H1 (cell line): ENCODE measurements around the gene HERC4. TPM values are rescaled to one million over a fixed set of nuclear protein-coding genes. Genes with fewer than 3 reads are reported as not detected.

Experiments
- CTCF ChIA-PET: fragments of 300-600 bp; sonication (Branson Sonifier 250); formaldehyde crosslinking; loops from one replicate; lab custom pipeline; 2021; ENCODE audit not compliant: partially characterized antibody; lab: Charles Lee
- POLR2A ChIA-PET: fragments of 300-600 bp; sonication (Branson Sonifier 250); formaldehyde crosslinking; loops from one replicate; lab custom pipeline; 2021; ENCODE audit warnings: inconsistent platforms; ENCODE audit not compliant: partially characterized antibody; lab: Charles Lee
- DNase-seq, 2 experiments: peaks; one replicate each; pipeline versions ENCODE4 v3.0.0 to v3.0.0-alpha.2; 2010 to 2022; ENCODE audit warnings: low spot score in 2 of 2, low read depth in 1 of 2, mixed read lengths in 1 of 2
- FAIRE-seq: peaks from 2 replicates; lab custom pipeline; 2011; peaks lifted over from hg19 to GRCh38; lab: Jason Lieb, UNC
- H2AFZ ChIP-seq: 2 replicates; pipeline ENCODE4 v1.8.1; 2012; ENCODE audit warnings: low read length, inconsistent platforms
- H2AK5ac ChIP-seq: 2 replicates; pipeline ENCODE4 v1.6.1; 2013; ENCODE audit warnings: low read depth, low read length
- H2BK120ac ChIP-seq: replicated peaks from 2 replicates; pipeline ENCODE3; 2013; ENCODE audit warnings: low read depth, low read length, inconsistent platforms
- H2BK12ac ChIP-seq: 2 replicates; pipeline ENCODE4 v1.6.1; 2013; ENCODE audit warnings: low read depth, low read length
- H2BK15ac ChIP-seq: 2 replicates; pipeline ENCODE4 v1.6.1; 2013; ENCODE audit warnings: low read length
- H2BK20ac ChIP-seq: 2 replicates; pipeline ENCODE4 v1.6.1; 2013; ENCODE audit warnings: low read length
- H2BK5ac ChIP-seq: 2 replicates; pipeline ENCODE4 v1.6.1; 2013; ENCODE audit warnings: low read depth, low read length
- H3K14ac ChIP-seq: 2 replicates; pipeline ENCODE4 v1.6.1; 2013; ENCODE audit warnings: inconsistent platforms; ENCODE audit not compliant: insufficient read length
- H3K18ac ChIP-seq: 2 replicates; pipeline ENCODE4 v1.6.1; 2013; ENCODE audit warnings: low read length; ENCODE audit errors: extremely low read depth
- H3K23ac ChIP-seq: 2 replicates; pipeline ENCODE4 v1.6.1; 2013; ENCODE audit warnings: inconsistent platforms; ENCODE audit not compliant: insufficient read length
- H3K23me2 ChIP-seq: 2 replicates; pipeline ENCODE4 v1.6.1; 2013; ENCODE audit warnings: low read depth, low read length
- H3K27ac ChIP-seq: 2 replicates; pipeline ENCODE4 v1.6.1; 2011; ENCODE audit warnings: low read depth, low read length, inconsistent platforms
- H3K27me3 ChIP-seq, 4 experiments: replicated peaks in 1 of 4; 1 replicate in 1 of 4; 2 replicates in 3 of 4; pipeline versions ENCODE4 v1.6.1 to v1.8.1; 2011 to 2013; ENCODE audit warnings: low read length in 3 of 4, mild to moderate bottlenecking in 3 of 4, inconsistent platforms in 2 of 4, mixed read lengths in 2 of 4, moderate library complexity in 1 of 4; ENCODE audit not compliant: control insufficient read depth in 3 of 4, insufficient read depth in 3 of 4; ENCODE audit errors: extremely low read depth in 1 of 4
- H3K36me3 ChIP-seq, 4 experiments: 2 replicates each; pipeline versions ENCODE4 v1.6.1 to v1.8.1; 2011 to 2013; ENCODE audit warnings: mild to moderate bottlenecking in 4 of 4, low read length in 3 of 4, moderate library complexity in 2 of 4, control low read depth in 1 of 4, inconsistent platforms in 1 of 4; ENCODE audit not compliant: insufficient read depth in 4 of 4, control insufficient read depth in 2 of 4
- H3K4ac ChIP-seq: replicated peaks from 2 replicates; pipeline ENCODE3; 2013; ENCODE audit warnings: low read length, low read depth, mixed read lengths, inconsistent platforms; ENCODE audit not compliant: insufficient read length
- H3K4me1 ChIP-seq, 4 experiments: replicated peaks in 1 of 4; 1 replicate in 1 of 4; 2 replicates in 3 of 4; pipeline versions ENCODE4 v1.6.1 to v1.8.1; 2011 to 2013; ENCODE audit warnings: low read length in 3 of 4, inconsistent platforms in 2 of 4, mixed read lengths in 1 of 4; ENCODE audit not compliant: insufficient read depth in 4 of 4, control insufficient read depth in 3 of 4
- H3K4me2 ChIP-seq, 2 experiments: 2 replicates each; pipeline versions ENCODE4 v1.6.1 to v1.8.1; 2011 to 2013; ENCODE audit warnings: low read depth in 2 of 2, low read length in 2 of 2, control low read depth in 1 of 2, inconsistent platforms in 1 of 2, mild to moderate bottlenecking in 1 of 2; ENCODE audit not compliant: insufficient read depth in 1 of 2
- H3K4me3 ChIP-seq, 4 experiments: fragments of 200-600, 300-600 bp in 1 of 4; sonication (generic), shearing (Covaris generic), sonication (Bioruptor Twin) in 1 of 4; 2 replicates each; pipeline versions ENCODE4 v1.5.1 to v1.8.1; 2011 to 2016; ENCODE audit warnings: low read length in 4 of 4, low read depth in 3 of 4, control low read depth in 2 of 4, inconsistent platforms in 2 of 4, mild to moderate bottlenecking in 2 of 4, mixed read lengths in 1 of 4, moderate library complexity in 1 of 4; ENCODE audit not compliant: insufficient read depth in 2 of 4; ENCODE audit errors: extremely low read depth in 1 of 4
- H3K56ac ChIP-seq: replicated peaks from 2 replicates; pipeline ENCODE3; 2013; ENCODE audit warnings: low read depth, mild to moderate bottlenecking, mixed read lengths, low read length, inconsistent platforms; ENCODE audit not compliant: insufficient read length
- H3K79me1 ChIP-seq: 2 replicates; pipeline ENCODE4 v1.6.1; 2013; ENCODE audit warnings: low read depth, low read length, control low read depth
- H3K79me2 ChIP-seq, 2 experiments: 2 replicates each; pipeline versions ENCODE4 v1.6.1 to v1.8.1; 2012 to 2013; ENCODE audit warnings: low read length in 2 of 2, mild to moderate bottlenecking in 2 of 2, inconsistent platforms in 1 of 2; ENCODE audit not compliant: insufficient read depth in 2 of 2, control insufficient read depth in 1 of 2
- H3K9ac ChIP-seq, 4 experiments: replicated peaks in 1 of 4; 1 replicate in 1 of 4; 2 replicates in 3 of 4; pipeline versions ENCODE4 v1.6.1 to v1.8.1; 2011 to 2013; ENCODE audit warnings: low read depth in 3 of 4, low read length in 3 of 4, control low read depth in 2 of 4, mild to moderate bottlenecking in 2 of 4, moderate library complexity in 2 of 4, inconsistent platforms in 1 of 4; ENCODE audit errors: extremely low read depth in 1 of 4
- H3K9me3 ChIP-seq, 2 experiments: 2 replicates each; pipeline versions ENCODE4 v1.6.1 to v1.8.1; 2012 to 2013; ENCODE audit warnings: mild to moderate bottlenecking in 2 of 2, moderate library complexity in 2 of 2, control low read depth in 1 of 2, inconsistent platforms in 1 of 2, low read depth in 1 of 2, low read length in 1 of 2, mixed read lengths in 1 of 2; ENCODE audit not compliant: insufficient read depth in 2 of 2
- H4K20me1 ChIP-seq, 2 experiments: replicated peaks in 1 of 2; 2 replicates each; pipeline versions ENCODE3 to v1.8.1; 2011 to 2013; ENCODE audit warnings: inconsistent platforms in 2 of 2, low read length in 2 of 2, mild to moderate bottlenecking in 1 of 2; ENCODE audit not compliant: insufficient read depth in 2 of 2, control insufficient read depth in 1 of 2
- H4K5ac ChIP-seq: 2 replicates; pipeline ENCODE4 v1.6.1; 2013; ENCODE audit warnings: low read length, low read depth, mixed read lengths, inconsistent platforms; ENCODE audit not compliant: insufficient read length
- H4K8ac ChIP-seq: 2 replicates; pipeline ENCODE4 v1.8.0; 2013; ENCODE audit warnings: mild to moderate bottlenecking, moderate library complexity, low read length, inconsistent platforms; ENCODE audit not compliant: insufficient read depth; ENCODE audit errors: extremely low read depth
- H4K91ac ChIP-seq: replicated peaks from 2 replicates; pipeline ENCODE3; 2013; ENCODE audit warnings: low read length, mixed read lengths, inconsistent platforms; ENCODE audit not compliant: insufficient read length
- CHD2 ChIP-seq: IDR thresholded peaks from 2 replicates; pipeline ENCODE4 v1.6.1; 2012; ENCODE audit warnings: low read length, improper control_type of control experiment
- JUND ChIP-seq: IDR thresholded peaks from 2 replicates; pipeline ENCODE4 v1.6.1; 2011; ENCODE audit warnings: mild to moderate bottlenecking, improper control_type of control experiment, low read length
- PHF8 ChIP-seq: fragments of 200-600 bp; sonication (generic); conservative IDR thresholded peaks from 2 replicates; pipeline ENCODE4 v1.7.1; 2012; ENCODE audit warnings: low read depth, mild to moderate bottlenecking, inconsistent platforms, low read length, moderate library complexity
- POLR2A ChIP-seq, 2 experiments: IDR thresholded peaks; 1 replicate in 1 of 2; 2 replicates in 1 of 2; pipeline ENCODE4 v1.6.1; 2011; ENCODE audit warnings: low read depth in 2 of 2, low read length in 2 of 2, mild to moderate bottlenecking in 2 of 2; ENCODE audit errors: control extremely low read depth in 1 of 2
- SAP30 ChIP-seq: fragments of 300-600 bp; sonication (generic); IDR thresholded peaks from 2 replicates; pipeline ENCODE4 v1.7.1; 2012; ENCODE audit warnings: low read length, moderate library complexity, mild to moderate bottlenecking, inconsistent platforms; ENCODE audit not compliant: insufficient read depth, insufficient replicate concordance
- SIN3A ChIP-seq, 2 experiments: IDR thresholded peaks in 1 of 2; conservative IDR thresholded peaks in 1 of 2; 2 replicates each; pipeline ENCODE4 v1.6.1; 2011 to 2012; ENCODE audit warnings: low read length in 2 of 2, improper control_type of control experiment in 1 of 2, low read depth in 1 of 2, mild to moderate bottlenecking in 1 of 2
- SP2 ChIP-seq: IDR thresholded peaks from 2 replicates; pipeline ENCODE4 v1.6.1; 2012; ENCODE audit warnings: mild to moderate bottlenecking, low read length, inconsistent platforms
- SP4 ChIP-seq: IDR thresholded peaks from 2 replicates; pipeline ENCODE4 v1.6.1; 2012; ENCODE audit warnings: low read length, inconsistent platforms
- TAF1 ChIP-seq: IDR thresholded peaks from 2 replicates; pipeline ENCODE4 v1.6.1; 2011; ENCODE audit warnings: mild to moderate bottlenecking, low read depth, low read length
- USF2 ChIP-seq: IDR thresholded peaks from 2 replicates; pipeline ENCODE4 v1.6.1; 2011; ENCODE audit warnings: low read length, improper control_type of control experiment
- YY1 ChIP-seq: IDR thresholded peaks from 2 replicates; pipeline ENCODE4 v1.6.1; 2011; ENCODE audit warnings: low read depth, mild to moderate bottlenecking, low read length
- polyA plus RNA-seq, 7 experiments: library from polyadenylated mRNA; depleted of rRNA in 3 of 7; stranded (reverse) in 5 of 7; unstranded in 2 of 7; fragments of >200 nt in 5 of 7; fragments of 200-250 nt in 2 of 7; gene quantifications; 1 replicate in 5 of 7; 2 replicates in 1 of 7; 4 replicates in 1 of 7; pipeline versions ENCODE4 v1.2.1 to v1.2.3, GENCODE V29; 2011 to 2013; ENCODE audit warnings: missing spikeins in 2 of 7, mixed read lengths in 2 of 7
- total RNA-seq: library from RNA; stranded (reverse); fragmentation: NEBNext Ultra II Directional; extraction: Animal tissue kit (Norgen Biotek cat#: 25700); gene quantifications from 2 replicates; pipeline ENCODE4 v1.2.1, GENCODE V29; 2021

The HERC4 gene
- total and polyA plus RNA-seq, 2 of the 8 experiments (the other 6 are each of a cell fraction or from before 2014, with no cell fraction given), result 7.5 to 44.0 TPM

DNA sequence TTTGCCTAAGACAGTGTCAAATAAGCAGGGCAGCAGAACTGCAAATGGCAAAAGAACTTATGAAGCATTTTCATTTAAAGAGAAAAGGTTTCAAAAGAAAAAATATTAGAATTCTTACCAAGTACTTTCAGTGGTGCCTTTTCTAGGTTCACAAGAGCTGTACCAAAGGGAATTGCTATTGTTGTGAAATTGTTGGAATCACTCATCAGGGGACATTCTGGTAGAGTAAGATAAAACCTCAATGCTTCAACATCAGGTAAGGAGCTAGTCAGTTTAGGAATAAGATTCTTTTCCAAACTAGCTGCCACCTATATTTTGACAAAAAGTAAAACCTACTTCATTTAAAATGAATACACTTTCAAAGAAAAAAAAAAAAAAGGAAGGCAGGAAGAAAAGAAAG, 85.0 kb downstream of the HERC4 start:
- no peak overlapping the region for H2BK12ac ChIP-seq
- no peak overlapping the region for H2BK15ac ChIP-seq
- no peak overlapping the region for H3K4me3 ChIP-seq
- H2BK20ac ChIP-seq, result no peak overlapping the region
- H2BK120ac ChIP-seq, result no peak overlapping the region
- no peak overlapping the region for H3K18ac ChIP-seq
- H2AK5ac ChIP-seq, result no peak overlapping the region
- DNase-seq (no peak), FAIRE-seq (no peak)
- no peaks in the 10 kb centered on the region for H4K20me1 ChIP-seq
- H3K23me2 ChIP-seq, result no peaks in the 10 kb centered on the region
- no peak overlapping the region for H3K14ac ChIP-seq
- ChIA-PET CTCF (no interaction called here), POLR2A (no interaction called here)
- no peak overlapping the region for H3K27ac ChIP-seq
- no peak overlapping the region for H3K23ac ChIP-seq
- no peak overlapping the region for H2AFZ ChIP-seq
- no peak overlapping the region for H4K91ac ChIP-seq
- H4K5ac ChIP-seq, result no peak overlapping the region
- H3K79me1 ChIP-seq, result no peaks in the 10 kb centered on the region
- H3K4me1 ChIP-seq, result no peaks in the 10 kb centered on the region
- no peak overlapping the region for H3K4me2 ChIP-seq
- no peak overlapping the region for H3K4ac ChIP-seq
- H3K27me3 ChIP-seq, result no peaks in the 10 kb centered on the region
- no peak overlapping the region for H2BK5ac ChIP-seq
- peaks cover 0 to 36% (median 10%) of the 10 kb centered on the region in 4 experiments; a peak in 2 of 8 replicates for H3K36me3 ChIP-seq
- no peak overlapping the region; the same call in 1 of the 2 replicates for H4K8ac ChIP-seq
- no peaks in the 10 kb centered on the region for H3K79me2 ChIP-seq
- H3K56ac ChIP-seq, result no peak overlapping the region
- no peak overlapping the region for H3K9ac ChIP-seq
- TF ChIP-seq USF2 (no peak), JUND (no peak), YY1 (no peak), SP4 (no peak), POLR2A (IDR thresholded peaks at IDR 0.05; ENCODE audit: control extremely low read depth in 1 of 2, low read depth in 2 of 2, low read length in 2 of 2) (no peak), TAF1 (no peak), SIN3A (conservative IDR thresholded peaks at IDR 0.05 in 1 of 2, IDR thresholded peaks at IDR 0.05 in 1 of 2; ENCODE audit: low read depth in 1 of 2, low read length in 2 of 2) (no peak), CHD2 (no peak), PHF8 (no peak), SAP30 (no peak), SP2 (no peak)
- H3K9me3 ChIP-seq, result no peaks in the 10 kb centered on the region
